ENCODE results near the gene LRRC46. TPM values are rescaled to one million over a fixed set of nuclear protein-coding genes. Genes with fewer than 3 reads are reported as not detected.
A peak's percentile ranks its signal among the peaks of the same experiment; 100 is the strongest.

Gene LRRC46
- total RNA-seq, 1 donor from 2014 or later: 0.38 TPM

DNA sequence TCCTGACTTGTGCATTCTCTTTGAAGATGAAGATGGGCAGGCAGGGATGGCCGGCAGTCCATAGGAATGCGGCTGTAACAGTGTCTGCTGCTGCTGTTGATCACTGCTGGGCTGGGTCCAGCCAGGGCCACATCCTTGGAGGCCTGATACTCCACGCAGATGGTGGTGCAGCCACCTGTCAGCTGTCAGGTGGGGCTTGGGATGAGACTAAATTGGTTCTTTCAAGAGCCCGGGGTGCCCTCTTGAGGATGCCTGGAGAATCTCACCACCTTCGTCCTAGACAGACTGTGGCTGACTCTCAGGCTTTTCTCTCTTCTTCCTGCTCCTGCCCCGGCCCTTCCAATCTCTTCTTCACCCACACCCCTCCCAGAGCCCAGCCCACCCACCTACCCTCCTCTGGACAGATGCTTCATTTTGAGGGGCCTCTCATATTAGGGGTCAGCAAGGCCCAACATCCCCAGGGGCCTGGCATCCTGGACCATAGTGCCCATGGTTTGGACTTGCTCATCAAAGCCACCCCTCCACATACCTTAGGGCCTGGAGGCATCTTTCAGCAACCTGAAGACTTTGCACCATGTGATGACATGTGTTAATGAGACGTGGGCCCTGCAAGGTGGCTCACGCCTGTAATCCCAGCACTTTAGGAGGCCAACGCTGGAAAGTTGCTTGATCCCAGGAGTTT lies 29.0 kb upstream of the LRRC46 start:
- TF ChIP-seq CTCF (IDR thresholded peaks at IDR 0.05; ENCODE audit: insufficient read depth, low read length, poor library complexity, severe bottlenecking): peak; percentile 72
- no peak for DNase-seq (ENCODE audit: low read depth)
- peaks cover 5% of the 10 kb centered on the region for H3K27me3 ChIP-seq (ENCODE audit: control insufficient read depth, insufficient read depth, low read length)
- H3K36me3 ChIP-seq (ENCODE audit: control insufficient read depth, insufficient read depth, low read length): no peaks in the 10 kb centered on the region
- H3K4me3 ChIP-seq (ENCODE audit: low read depth, low read length): no peak overlapping the region

GRCh38 chr17:47803201-47803600 lies 28.3 kb upstream of the LRRC46 start:
- H3K36me3 ChIP-seq (ENCODE audit: control insufficient read depth, insufficient read depth, low read length): no peaks in the 10 kb centered on the region
- H3K27me3 ChIP-seq (ENCODE audit: control insufficient read depth, insufficient read depth, low read length): peaks cover 5% of the 10 kb centered on the region
- H3K4me3 ChIP-seq (ENCODE audit: low read depth, low read length): no peak overlapping the region
- DNase-seq (ENCODE audit: low read depth): no peak
- no peak for TF ChIP-seq CTCF (IDR thresholded peaks at IDR 0.05; ENCODE audit: insufficient read depth, low read length, poor library complexity, severe bottlenecking)

DNA sequence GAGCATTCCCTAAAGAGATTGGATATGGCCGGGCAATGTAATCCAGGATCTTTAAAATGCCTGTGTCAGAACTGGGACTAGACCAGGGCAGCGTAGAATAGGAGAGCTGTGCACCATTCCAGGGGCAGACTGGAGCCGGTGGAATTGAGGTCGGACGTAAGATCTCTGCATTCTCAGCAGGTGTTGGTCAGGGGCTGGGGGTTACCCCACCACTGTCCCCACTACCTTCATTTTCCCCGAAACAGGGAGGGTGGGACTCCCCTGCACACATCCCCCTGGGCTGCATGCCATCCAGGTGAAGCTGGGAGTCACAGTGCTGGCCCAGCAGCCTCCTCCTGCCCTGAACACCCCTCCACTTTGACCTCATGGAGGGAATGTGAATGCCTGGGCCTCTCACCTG lies 27.7 kb upstream of the LRRC46 start:
- no peak for TF ChIP-seq CTCF (IDR thresholded peaks at IDR 0.05; ENCODE audit: insufficient read depth, low read length, poor library complexity, severe bottlenecking)
- DNase-seq (ENCODE audit: low read depth): no peak
- H3K27me3 ChIP-seq (ENCODE audit: control insufficient read depth, insufficient read depth, low read length): peaks cover 5% of the 10 kb centered on the region
- no peak overlapping the region for H3K4me3 ChIP-seq (ENCODE audit: low read depth, low read length)
- H3K36me3 ChIP-seq (ENCODE audit: control insufficient read depth, insufficient read depth, low read length): no peaks in the 10 kb centered on the region

DNA sequence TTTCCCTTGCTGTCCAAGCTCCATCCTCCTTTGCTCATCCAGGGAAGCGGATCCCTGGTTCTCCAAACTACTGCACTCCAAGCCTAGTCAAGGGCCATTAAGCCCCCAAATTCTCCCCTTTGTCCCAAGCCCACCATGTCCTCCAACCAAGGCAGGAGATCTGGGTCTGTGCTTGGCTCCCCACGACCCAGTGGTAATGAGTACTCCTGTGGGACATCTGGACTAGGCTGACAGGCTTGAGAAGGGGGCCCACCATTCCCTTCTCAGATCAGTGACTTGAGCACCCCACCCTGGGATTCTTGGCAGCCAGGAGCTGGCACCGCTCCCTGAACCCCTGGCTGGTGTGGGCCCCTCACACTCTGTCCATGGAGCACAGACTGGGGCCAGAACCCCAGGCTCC lies 27.0 kb upstream of the LRRC46 start:
- no peak for DNase-seq (ENCODE audit: low read depth)
- Histone ChIP-seq H3K36me3 (ENCODE audit: control insufficient read depth, insufficient read depth, low read length) (peaks cover 1% of the 10 kb centered on the region), H3K27me3 (ENCODE audit: control insufficient read depth, insufficient read depth, low read length) (peaks cover 5% of the 10 kb centered on the region), H3K4me3 (ENCODE audit: low read depth, low read length) (no peak overlapping the region)
- no peak for TF ChIP-seq CTCF (IDR thresholded peaks at IDR 0.05; ENCODE audit: insufficient read depth, low read length, poor library complexity, severe bottlenecking)

- no peak for DNase-seq (ENCODE audit: low read depth)
- Histone ChIP-seq H3K27me3 (ENCODE audit: control insufficient read depth, insufficient read depth, low read length) (peaks cover 3% of the 10 kb centered on the region), H3K36me3 (ENCODE audit: control insufficient read depth, insufficient read depth, low read length) (peaks cover 1% of the 10 kb centered on the region), H3K4me3 (ENCODE audit: low read depth, low read length) (no peak overlapping the region)
- TF ChIP-seq CTCF (IDR thresholded peaks at IDR 0.05; ENCODE audit: insufficient read depth, low read length, poor library complexity, severe bottlenecking): no peak
Measured at GRCh38 chr17:47806026-47806912, 25.2 kb upstream of the LRRC46 start.

Data from kidney epithelial cell (primary cell).